Neuronal stem cell (in vitro differentiated cells): ENCODE results near the gene SH2D6.

Source experiments
- DNase-seq: peaks from one replicate; pipeline ENCODE4 v3.0.0-alpha.2; 2013; ENCODE audit warnings: low spot score
- H2AFZ ChIP-seq: one replicate; pipeline ENCODE4 v1.6.1; 2013; ENCODE audit warnings: mild to moderate bottlenecking, low read length, inconsistent platforms
- H2AK5ac ChIP-seq: 2 replicates; pipeline ENCODE4 v1.6.1; 2013; ENCODE audit warnings: low read depth, mild to moderate bottlenecking, inconsistent platforms, low read length, moderate library complexity, mixed read lengths
- H2BK120ac ChIP-seq: 2 replicates; pipeline ENCODE4 v1.6.1; 2013; ENCODE audit warnings: low read depth, mild to moderate bottlenecking, inconsistent platforms, low read length, moderate library complexity, mixed read lengths
- H2BK12ac ChIP-seq: one replicate; pipeline ENCODE4 v1.6.1; 2013; ENCODE audit warnings: low read length, inconsistent platforms
- H2BK15ac ChIP-seq: 2 replicates; pipeline ENCODE4 v1.6.1; 2013; ENCODE audit warnings: mild to moderate bottlenecking, low read length, inconsistent platforms, mixed read lengths
- H2BK5ac ChIP-seq: one replicate; pipeline ENCODE4 v1.6.1; 2013; ENCODE audit warnings: inconsistent platforms, mild to moderate bottlenecking, low read length, moderate library complexity
- H3K14ac ChIP-seq: one replicate; pipeline ENCODE4 v1.6.1; 2013; ENCODE audit warnings: low read length, inconsistent platforms
- H3K18ac ChIP-seq: 2 replicates; pipeline ENCODE4 v1.6.1; 2013; ENCODE audit warnings: low read length, inconsistent platforms
- H3K23ac ChIP-seq: 2 replicates; pipeline ENCODE4 v1.6.1; 2013; ENCODE audit warnings: low read depth, mild to moderate bottlenecking, mixed read lengths, low read length, inconsistent platforms; ENCODE audit not compliant: poor library complexity
- H3K27ac ChIP-seq: replicated peaks from 3 replicates; pipeline ENCODE4 v1.5.1; 2013; ENCODE audit warnings: low read length, inconsistent platforms
- H3K27me3 ChIP-seq, 3 experiments: 2 replicates each; pipeline ENCODE4 v1.6.1; 2013; ENCODE audit warnings: low read length in 3 of 3, mild to moderate bottlenecking in 2 of 3, inconsistent platforms in 1 of 3, low read depth in 1 of 3, mixed read lengths in 1 of 3, moderate library complexity in 1 of 3; ENCODE audit not compliant: control insufficient read depth in 3 of 3, insufficient read depth in 3 of 3
- H3K36me3 ChIP-seq, 2 donors: replicated peaks in 1 of 2; 2 replicates each; pipeline ENCODE4 v1.6.1; 2013; ENCODE audit warnings: low read length in 2 of 2; ENCODE audit not compliant: control insufficient read depth in 2 of 2, insufficient read depth in 2 of 2
- H3K4ac ChIP-seq: 2 replicates; pipeline ENCODE4 v1.6.1; 2013; ENCODE audit warnings: inconsistent platforms, mild to moderate bottlenecking, low read length, moderate library complexity
- H3K4me1 ChIP-seq, 2 donors: 1 replicate in 1 of 2; 2 replicates in 1 of 2; pipeline ENCODE4 v1.6.1; 2013; ENCODE audit warnings: low read length in 2 of 2, low read depth in 1 of 2; ENCODE audit not compliant: control insufficient read depth in 2 of 2, insufficient read depth in 1 of 2
- H3K4me2 ChIP-seq: one replicate; pipeline ENCODE4 v1.6.1; 2013; ENCODE audit warnings: mild to moderate bottlenecking, low read length, inconsistent platforms; ENCODE audit not compliant: insufficient read depth, poor library complexity, severe bottlenecking
- H3K4me3 ChIP-seq, 2 donors: 2 replicates each; pipeline ENCODE4 v1.5.1; 2013; ENCODE audit warnings: low read length in 2 of 2, mild to moderate bottlenecking in 2 of 2, inconsistent platforms in 1 of 2, moderate library complexity in 1 of 2
- H3K79me1 ChIP-seq: one replicate; pipeline ENCODE4 v1.6.1; 2013; ENCODE audit warnings: low read depth, mild to moderate bottlenecking, inconsistent platforms, low read length, moderate library complexity
- H3K9ac ChIP-seq: one replicate; pipeline ENCODE4 v1.6.1; 2013; ENCODE audit warnings: mild to moderate bottlenecking, low read depth, low read length, inconsistent platforms; ENCODE audit not compliant: poor library complexity
- H3K9me3 ChIP-seq, 2 donors: replicated peaks in 1 of 2; 2 replicates each; pipeline versions ENCODE3 to v1.6.1; 2013; ENCODE audit warnings: low read length in 2 of 2, mild to moderate bottlenecking in 2 of 2, inconsistent platforms in 1 of 2, low read depth in 1 of 2, mixed read lengths in 1 of 2, moderate library complexity in 1 of 2; ENCODE audit not compliant: control insufficient read depth in 2 of 2, insufficient read depth in 1 of 2
- H4K8ac ChIP-seq: one replicate; pipeline ENCODE4 v1.6.1; 2013; ENCODE audit warnings: low read depth, mild to moderate bottlenecking, inconsistent platforms, low read length, moderate library complexity
- H4K91ac ChIP-seq: one replicate; pipeline ENCODE4 v1.6.1; 2013; ENCODE audit warnings: low read length, low read depth, mild to moderate bottlenecking, inconsistent platforms; ENCODE audit not compliant: poor library complexity
- WGBS, 2 donors: extraction: QIAGEN DNeasy Blood & Tissue Kit; methylation state at CpG; one replicate each; pipeline ENCODE4 v1.1.7; 2013; ENCODE audit warnings: missing lambda C conversion rate in 2 of 2, mixed read lengths in 1 of 2; ENCODE audit not compliant: insufficient read length in 2 of 2, insufficient replicate concordance in 1 of 2; ENCODE audit errors: extremely low coverage in 2 of 2; 5-methylcytosine and 5-hydroxymethylcytosine counted together

The SH2D6 gene

DNA sequence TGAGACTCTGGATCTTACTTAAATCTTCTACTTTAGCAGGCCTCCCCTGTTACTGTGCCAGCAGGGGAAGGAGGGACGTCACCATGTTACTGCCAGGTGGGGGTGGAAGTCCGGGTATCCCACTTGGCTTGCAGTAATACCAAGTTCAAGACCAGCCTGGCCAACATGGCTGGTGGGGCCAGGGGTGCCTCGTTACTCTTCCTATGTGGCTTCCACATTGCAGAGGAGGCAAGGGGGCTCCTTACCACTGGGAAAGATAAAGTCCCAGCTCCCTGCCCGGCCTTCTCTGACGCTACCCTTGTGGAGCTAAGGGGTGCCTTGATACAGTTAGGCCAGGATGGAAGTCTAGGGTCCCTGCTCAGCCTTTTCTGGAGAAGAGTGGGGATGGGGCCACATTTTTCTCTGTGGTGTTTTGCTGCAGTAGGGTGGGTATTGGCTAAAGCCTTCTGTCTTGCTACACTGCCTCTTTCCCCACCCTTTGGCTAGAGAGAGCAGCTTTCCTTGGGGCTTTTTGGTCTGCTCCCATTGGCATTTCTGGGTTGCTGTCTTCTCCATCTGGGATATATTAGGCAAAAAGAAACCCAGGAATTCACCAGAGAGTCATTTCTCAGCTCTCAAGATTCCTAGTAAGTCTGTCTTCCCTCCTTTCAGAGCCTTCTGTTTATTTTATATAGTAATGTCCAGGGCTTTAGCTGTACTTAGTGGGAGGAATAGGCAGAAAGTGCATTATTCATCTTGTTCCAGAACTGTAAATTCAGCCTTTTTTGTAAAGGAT, 42.0 kb upstream of the SH2D6 start:
- Histone ChIP-seq H3K36me3 (peaks cover 2 to 33% of the 10 kb centered on the region in 2 donors), H3K18ac (no peak overlapping the region), H3K14ac (no peak overlapping the region), H4K91ac (no peak overlapping the region), H3K79me1 (no peaks in the 10 kb centered on the region), H3K9ac (no peak overlapping the region), H2BK15ac (no peak overlapping the region), H3K4ac (no peak overlapping the region), H2AK5ac (no peak overlapping the region), H3K9me3 (peaks cover 0 to 19% of the 10 kb centered on the region in 2 donors), H4K8ac (no peak overlapping the region), H2BK120ac (no peak overlapping the region), H2AFZ (no peak overlapping the region), H3K27me3 (no peaks in the 10 kb centered on the region), H2BK12ac (no peak overlapping the region), H3K4me3 (no peak overlapping the region), H2BK5ac (no peak overlapping the region), H3K4me2 (no peak overlapping the region), H3K27ac (no peak overlapping the region), H3K4me1 (no peaks in the 10 kb centered on the region), H3K23ac (no peak overlapping the region)
- no CpG with 5 or more reads among the region's 5 CpGs for WGBS, 2 donors
- DNase-seq, result no peak

DNA sequence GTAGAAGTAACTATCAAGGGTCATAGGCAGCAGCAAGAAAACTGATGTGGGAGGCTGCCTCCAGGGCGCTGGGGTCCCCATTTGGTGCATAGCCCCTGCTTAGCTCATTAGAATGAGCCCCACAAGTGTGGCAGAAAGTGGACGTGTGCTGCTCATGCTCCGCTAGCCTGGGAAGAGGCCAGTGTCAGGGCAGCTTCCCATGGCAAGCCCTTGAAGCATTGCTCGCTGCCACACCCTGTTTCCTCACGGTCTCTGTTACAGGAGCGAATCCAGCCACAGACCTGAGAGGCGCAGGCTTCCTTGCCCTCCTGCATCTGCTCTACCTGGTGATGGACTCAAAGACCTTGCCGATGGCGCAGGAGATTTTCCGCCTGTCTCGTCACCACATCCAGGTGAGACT, 41.4 kb upstream of the SH2D6 start:
- H3K18ac ChIP-seq, result no peak overlapping the region
- H3K4ac ChIP-seq, result no peak overlapping the region
- DNase-seq, result no peak
- H3K4me3 ChIP-seq, result no peak overlapping the region
- H3K27ac ChIP-seq, result no peak overlapping the region
- H2BK15ac ChIP-seq, result no peak overlapping the region
- peaks cover 2 to 35% of the 10 kb centered on the region in 2 donors for H3K36me3 ChIP-seq
- no peak overlapping the region for H2BK5ac ChIP-seq
- H2BK120ac ChIP-seq, result no peak overlapping the region
- H3K23ac ChIP-seq, result no peak overlapping the region
- no peak overlapping the region for H2AFZ ChIP-seq
- H3K9me3 ChIP-seq, result peaks cover 0 to 19% of the 10 kb centered on the region in 2 donors
- H3K27me3 ChIP-seq, result no peaks in the 10 kb centered on the region
- H3K9ac ChIP-seq, result no peak overlapping the region
- no peak overlapping the region for H3K4me2 ChIP-seq
- no peak overlapping the region for H4K91ac ChIP-seq
- H2AK5ac ChIP-seq, result no peak overlapping the region
- no CpG with 5 or more reads among the region's 11 CpGs for WGBS, 2 donors
- H4K8ac ChIP-seq, result no peak overlapping the region
- no peak overlapping the region for H2BK12ac ChIP-seq
- no peaks in the 10 kb centered on the region for H3K4me1 ChIP-seq
- no peak overlapping the region for H3K14ac ChIP-seq
- H3K79me1 ChIP-seq, result no peaks in the 10 kb centered on the region

DNA sequence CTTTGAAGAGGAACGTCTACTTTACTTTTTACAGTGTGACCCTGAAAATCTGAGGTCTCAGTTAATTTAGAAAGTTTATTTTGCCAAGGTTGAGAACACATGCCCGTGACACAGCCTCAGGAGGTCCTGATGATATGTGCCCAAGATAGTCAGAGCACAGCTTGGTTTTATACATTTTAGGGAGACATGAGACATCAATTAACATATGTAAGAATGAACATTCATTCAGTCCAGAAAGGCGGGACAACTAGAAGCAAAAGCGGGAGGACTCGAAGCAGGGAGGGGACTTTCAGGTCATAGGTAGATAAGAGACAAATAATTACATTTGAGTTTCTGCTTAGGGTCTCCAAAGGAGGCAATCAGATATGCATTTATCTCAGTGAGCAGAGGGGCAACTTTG, 40.3 kb upstream of the SH2D6 start:
- no peaks in the 10 kb centered on the region for H3K4me1 ChIP-seq
- WGBS, 2 donors, result no CpG with 5 or more reads among the region's 5 CpGs
- no peak overlapping the region for H2BK120ac ChIP-seq
- H3K4me3 ChIP-seq, result no peak overlapping the region
- no peak overlapping the region for H2BK12ac ChIP-seq
- no peaks in the 10 kb centered on the region for H3K27me3 ChIP-seq
- H3K36me3 ChIP-seq, result peaks cover 2 to 35% of the 10 kb centered on the region in 2 donors
- no peak overlapping the region for H3K14ac ChIP-seq
- H3K27ac ChIP-seq, result no peak overlapping the region
- H3K4ac ChIP-seq, result no peak overlapping the region
- H3K79me1 ChIP-seq, result no peaks in the 10 kb centered on the region
- no peak overlapping the region for H3K23ac ChIP-seq
- no peak for DNase-seq
- H3K18ac ChIP-seq, result no peak overlapping the region
- peaks cover 0 to 19% of the 10 kb centered on the region in 2 donors for H3K9me3 ChIP-seq
- no peak overlapping the region for H2AK5ac ChIP-seq
- H3K4me2 ChIP-seq, result no peak overlapping the region
- no peak overlapping the region for H3K9ac ChIP-seq
- no peak overlapping the region for H4K8ac ChIP-seq
- H2AFZ ChIP-seq, result no peak overlapping the region
- no peak overlapping the region for H4K91ac ChIP-seq
- no peak overlapping the region for H2BK5ac ChIP-seq
- H2BK15ac ChIP-seq, result no peak overlapping the region

DNA sequence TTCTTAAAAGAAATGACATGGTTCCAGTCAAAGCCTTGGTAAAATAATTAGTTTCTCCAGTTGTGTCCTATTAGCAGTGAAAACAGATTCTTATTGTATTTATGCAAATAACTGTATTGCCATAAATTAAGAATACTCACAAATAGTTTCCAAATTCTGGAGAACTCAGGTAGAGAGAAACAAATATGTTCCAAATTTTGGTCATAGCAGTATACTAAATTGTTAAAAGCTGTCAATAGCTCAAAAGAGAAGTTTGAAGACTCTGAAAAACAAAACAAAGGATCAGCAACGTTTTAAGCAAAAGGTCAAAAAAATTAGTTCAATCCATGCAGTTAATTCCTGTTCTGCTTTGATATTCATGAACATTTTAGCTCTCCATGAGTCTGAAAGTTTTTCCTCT, 38.5 kb upstream of the SH2D6 start:
- Histone ChIP-seq H3K9ac (no peak overlapping the region), H2BK120ac (no peak overlapping the region), H3K79me1 (no peaks in the 10 kb centered on the region), H2BK15ac (no peak overlapping the region), H3K18ac (no peak overlapping the region), H4K8ac (no peak overlapping the region), H4K91ac (no peak overlapping the region), H2BK12ac (no peak overlapping the region), H3K9me3 (peaks cover 0 to 19% of the 10 kb centered on the region in 2 donors), H2AK5ac (no peak overlapping the region), H3K4me2 (no peak overlapping the region), H3K27ac (no peak overlapping the region), H3K4me1 (peaks cover 2 to 3% of the 10 kb centered on the region in 2 donors), H3K27me3 (no peaks in the 10 kb centered on the region), H2BK5ac (no peak overlapping the region), H2AFZ (no peak overlapping the region), H3K4me3 (no peak overlapping the region), H3K23ac (no peak overlapping the region), H3K4ac (no peak overlapping the region), H3K14ac (no peak overlapping the region), H3K36me3 (peaks cover 4 to 39% of the 10 kb centered on the region in 2 donors)
- WGBS, 2 donors, result no CpG with 5 or more reads among the region's 1 CpG
- DNase-seq, result no peak
